ENCODE results near the gene BMP3. TPM values are rescaled to one million over a fixed set of nuclear protein-coding genes. Genes with fewer than 3 reads are reported as not detected.

Gene BMP3
- total and polyA plus RNA-seq, 10 of the 15 experiments (the other 5 are each of a cell fraction or from before 2014, with no cell fraction given), result 0.37 to 1.4 (median 0.88) TPM

DNA sequence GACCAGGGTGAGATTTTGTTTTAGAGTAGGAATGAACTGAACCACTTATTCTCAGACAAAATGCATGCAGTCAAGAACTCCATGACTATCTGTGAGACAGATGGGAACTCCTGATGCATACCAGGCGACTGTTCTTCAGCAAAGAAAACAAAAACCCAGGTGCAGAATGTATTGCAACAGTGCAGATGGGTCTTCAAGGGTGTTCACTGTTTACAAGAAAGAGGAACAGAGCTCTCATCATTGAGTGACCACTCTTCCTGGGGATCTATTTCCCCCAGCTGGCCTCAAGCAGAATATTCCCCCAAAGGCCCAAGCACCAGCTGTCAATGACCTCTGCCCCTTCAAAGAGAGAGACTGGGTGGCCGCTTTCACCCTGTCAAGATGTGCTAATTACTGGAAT, 39.7 kb upstream of the BMP3 start:
- intact Hi-C loops (cut with micrococcal nuclease; ENCODE audit: unreplicated experiment) (loop anchor here (1.0 to 2.0 kb wide), 4 partner anchors 50 to 629 kb away; no protein-coding TSS in a partner anchor), in situ Hi-C loops (cut with MboI) (no loop called here)
- ChIA-PET SMC1A (ENCODE audit: uncharacterized antibody, unreplicated experiment) (interaction anchor here (0.8 to 5.1 kb wide), 18 partner anchors 9 to 628 kb away, joined by 3 to 30 read pairs (median 6); partner anchors contain the start of gene BMP3), CTCF (interaction anchor here (0.7 to 3.7 kb wide), 33 partner anchors 9 to 628 kb away, joined by 3 to 44 read pairs (median 5); partner anchors contain the start of gene BMP3), POLR2A (no interaction called here), RAD21 (ENCODE audit: unreplicated experiment) (interaction anchor here (0.6 to 4.5 kb wide), 18 partner anchors 9 to 628 kb away, joined by 3 to 17 read pairs (median 4); no protein-coding TSS in a partner anchor)
- H4K20me1 ChIP-seq (ENCODE audit: control insufficient read depth, insufficient read depth), result no peaks in the 10 kb centered on the region
- H3K4me2 ChIP-seq (ENCODE audit: control insufficient read depth, insufficient read depth), result no peak overlapping the region
- H3K4me3 ChIP-seq, result no peak overlapping the region
- H3K9ac ChIP-seq (ENCODE audit: control insufficient read depth, insufficient read depth, low read length), result no peak overlapping the region
- no peaks in the 10 kb centered on the region for H3K27me3 ChIP-seq (replicated peaks in 1 of 2; ENCODE audit: control insufficient read depth in 2 of 2, insufficient read depth in 2 of 2, low read length in 1 of 2)
- FAIRE-seq, result no peak
- H3K79me2 ChIP-seq (ENCODE audit: control insufficient read depth, insufficient read depth, low read length), result no peaks in the 10 kb centered on the region
- peak; percentile 65 for ATAC-seq
- 0% methylated on average over 2 of the region's 2 CpGs for WGBS (ENCODE audit: insufficient coverage, insufficient replicate concordance, low lambda C conversion rate, missing lambda C conversion rate)
- no TSS peak for BruUV-seq (replicated peaks)
- TF ChIP-seq POU2F2 (IDR thresholded peaks at IDR 0.05; ENCODE audit: borderline replicate concordance, low read depth, low read length) (no peak), NR2C1 (IDR thresholded peaks at IDR 0.05) (no peak), SPI1 (IDR thresholded peaks at IDR 0.05; ENCODE audit: borderline replicate concordance, insufficient read depth, low read depth, low read length) (peak; percentile 43; the same call in 1 of the 2 replicates)
- no peak overlapping the region for H2AFZ ChIP-seq (ENCODE audit: control insufficient read depth, low read depth, low read length)
- no peaks in the 10 kb centered on the region; the same call in 2 of the 3 replicates for H3K9me3 ChIP-seq (replicated peaks; ENCODE audit: control insufficient read depth, insufficient read depth, low read length)
- no peak for DNase-seq (ENCODE audit: low read depth, low spot score)
- H3K27ac ChIP-seq (ENCODE audit: control insufficient read depth, insufficient read depth), result no peak overlapping the region
- H3K36me3 ChIP-seq (ENCODE audit: control insufficient read depth in 2 of 2, insufficient read depth in 2 of 2, low read length in 1 of 2), result no peaks in the 10 kb centered on the region
- H3K4me1 ChIP-seq (ENCODE audit: control insufficient read depth, insufficient read depth, low read length), result no peaks in the 10 kb centered on the region

GRCh38 chr4:80999943-81000342, 30.6 kb upstream of the BMP3 start:
- H4K20me1 ChIP-seq (ENCODE audit: control insufficient read depth, insufficient read depth), result no peaks in the 10 kb centered on the region
- no peaks in the 10 kb centered on the region for H3K79me2 ChIP-seq (ENCODE audit: control insufficient read depth, insufficient read depth, low read length)
- intact Hi-C loops (cut with micrococcal nuclease; ENCODE audit: unreplicated experiment), result loop anchor here (5.0 kb wide), 1 partner anchor 123 kb away; no protein-coding TSS in a partner anchor
- no TSS peak for BruUV-seq (replicated peaks)
- ChIA-PET RAD21 (ENCODE audit: unreplicated experiment) (no interaction called here), CTCF (interaction anchor here (1.3 kb wide), 1 partner anchor 10 kb away, joined by 4 read pairs; no protein-coding TSS in a partner anchor), POLR2A (no interaction called here), SMC1A (ENCODE audit: uncharacterized antibody, unreplicated experiment) (interaction anchor here (1.3 to 1.6 kb wide), 2 partner anchors 10 to 394 kb away, joined by 3 read pairs; no protein-coding TSS in a partner anchor)
- peaks cover 2% of the 10 kb centered on the region; the same call in 2 of the 3 replicates for H3K9me3 ChIP-seq (replicated peaks; ENCODE audit: control insufficient read depth, insufficient read depth, low read length)
- no peak for ATAC-seq
- FAIRE-seq, result no peak
- no peak overlapping the region for H3K27ac ChIP-seq (ENCODE audit: control insufficient read depth, insufficient read depth)
- H2AFZ ChIP-seq (ENCODE audit: control insufficient read depth, low read depth, low read length), result no peak overlapping the region
- no peak for DNase-seq (ENCODE audit: low read depth, low spot score)
- peaks cover 6% of the 10 kb centered on the region; the same call in 1 of the 2 replicates for H3K4me1 ChIP-seq (ENCODE audit: control insufficient read depth, insufficient read depth, low read length)
- no peaks in the 10 kb centered on the region for H3K27me3 ChIP-seq (replicated peaks in 1 of 2; ENCODE audit: control insufficient read depth in 2 of 2, insufficient read depth in 2 of 2, low read length in 1 of 2)
- no peak overlapping the region for H3K4me3 ChIP-seq
- H3K36me3 ChIP-seq (ENCODE audit: control insufficient read depth in 2 of 2, insufficient read depth in 2 of 2, low read length in 1 of 2), result no peaks in the 10 kb centered on the region
- in situ Hi-C loops (cut with MboI), result no loop called here
- H3K4me2 ChIP-seq (ENCODE audit: control insufficient read depth, insufficient read depth), result no peak overlapping the region
- WGBS (ENCODE audit: insufficient coverage, insufficient replicate concordance, low lambda C conversion rate, missing lambda C conversion rate), result 27% methylated on average over 3 of the region's 3 CpGs
- H3K9ac ChIP-seq (ENCODE audit: control insufficient read depth, insufficient read depth, low read length), result no peak overlapping the region
- TF ChIP-seq MYB (IDR thresholded peaks at IDR 0.05; ENCODE audit: borderline replicate concordance, low read depth, low read length), result no peak
- TF ChIP-seq BRCA1 (IDR thresholded peaks at IDR 0.05; ENCODE audit: low read depth, low read length), result no peak
- TF ChIP-seq, protein P1, sequence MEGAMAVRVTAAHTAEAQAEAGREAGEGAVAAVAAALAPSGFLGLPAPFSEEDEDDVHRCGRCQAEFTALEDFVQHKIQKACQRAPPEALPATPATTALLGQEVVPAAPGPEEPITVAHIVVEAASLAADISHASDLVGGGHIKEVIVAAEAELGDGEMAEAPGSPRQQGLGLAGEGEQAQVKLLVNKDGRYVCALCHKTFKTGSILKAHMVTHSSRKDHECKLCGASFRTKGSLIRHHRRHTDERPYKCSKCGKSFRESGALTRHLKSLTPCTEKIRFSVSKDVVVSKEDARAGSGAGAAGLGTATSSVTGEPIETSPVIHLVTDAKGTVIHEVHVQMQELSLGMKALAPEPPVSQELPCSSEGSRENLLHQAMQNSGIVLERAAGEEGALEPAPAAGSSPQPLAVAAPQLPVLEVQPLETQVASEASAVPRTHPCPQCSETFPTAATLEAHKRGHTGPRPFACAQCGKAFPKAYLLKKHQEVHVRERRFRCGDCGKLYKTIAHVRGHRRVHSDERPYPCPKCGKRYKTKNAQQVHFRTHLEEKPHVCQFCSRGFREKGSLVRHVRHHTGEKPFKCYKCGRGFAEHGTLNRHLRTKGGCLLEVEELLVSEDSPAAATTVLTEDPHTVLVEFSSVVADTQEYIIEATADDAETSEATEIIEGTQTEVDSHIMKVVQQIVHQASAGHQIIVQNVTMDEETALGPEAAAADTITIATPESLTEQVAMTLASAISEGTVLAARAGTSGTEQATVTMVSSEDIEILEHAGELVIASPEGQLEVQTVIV (IDR thresholded peaks at IDR 0.05; ENCODE audit: borderline replicate concordance, partially characterized antibody), result no peak
- TF ChIP-seq ZNF24 (IDR thresholded peaks at IDR 0.05), result no peak
- TF ChIP-seq RCOR1 (conservative IDR thresholded peaks at IDR 0.05; ENCODE audit: low read depth, low read length), result no peak
- TF ChIP-seq PAX5 (IDR thresholded peaks at IDR 0.05; ENCODE audit: borderline replicate concordance, low read depth, low read length), result no peak
- no peak for TF ChIP-seq SRF (IDR thresholded peaks at IDR 0.05; ENCODE audit: low read depth in 2 of 2, low read length in 2 of 2)
- no peak for TF ChIP-seq RAD21 (IDR thresholded peaks at IDR 0.05; ENCODE audit: insufficient read depth, low read depth, low read length)
- no peak for TF ChIP-seq ZBED1 (IDR thresholded peaks at IDR 0.05; ENCODE audit: borderline replicate concordance)
- no peak for TF ChIP-seq CREM (IDR thresholded peaks at IDR 0.05; ENCODE audit: low read depth)
- TF ChIP-seq KDM1A (IDR thresholded peaks at IDR 0.05; ENCODE audit: borderline replicate concordance), result no peak
- no peak for TF ChIP-seq NFYB (IDR thresholded peaks at IDR 0.05; ENCODE audit: insufficient read depth, low read depth, low read length)
